ENCODE results near the gene ANO8.
A peak's percentile ranks its signal among the peaks of the same experiment; 100 is the strongest.

The ANO8 gene

GRCh38 chr19:17328517-17329365 lies 5.9 kb downstream of the ANO8 start:
- DNase-seq (ENCODE audit: low read depth in 2 of 2), result peak in 1 of 2 donors; percentile 56

GRCh38 chr19:17327654-17328516 lies 6.8 kb downstream of the ANO8 start:
- peak in 1 of 2 donors; percentile 51 for DNase-seq (ENCODE audit: low read depth in 2 of 2)

- DNase-seq (ENCODE audit: low read depth in 2 of 2), result no peak
Measured at GRCh38 chr19:17327068-17327653, 7.5 kb downstream of the ANO8 start.

- no peak for DNase-seq (ENCODE audit: low read depth in 2 of 2)
Measured at GRCh38 chr19:17326595-17326966, 8.1 kb downstream of the ANO8 start.

- DNase-seq (ENCODE audit: low read depth in 2 of 2), result no peak
Measured at GRCh38 chr19:17325881-17326594, 8.6 kb downstream of the ANO8 start.

GRCh38 chr19:17325133-17325532 lies 9.5 kb downstream of the ANO8 start:
- DNase-seq (ENCODE audit: low read depth in 2 of 2), result no peak

GRCh38 chr19:17324357-17325114 lies 10.1 kb downstream of the ANO8 start:
- DNase-seq (ENCODE audit: low read depth in 2 of 2), result no peak

GRCh38 chr19:17323964-17324332 lies 10.7 kb downstream of the ANO8 start:
- no peak for DNase-seq (ENCODE audit: low read depth in 2 of 2)

GRCh38 chr19:17323300-17323963 lies 11.2 kb downstream of the ANO8 start:
- no peak for DNase-seq (ENCODE audit: low read depth in 2 of 2)

- no peak for DNase-seq (ENCODE audit: low read depth in 2 of 2)
Measured at GRCh38 chr19:17322854-17323253, 11.8 kb downstream of the ANO8 start.

GRCh38 chr19:17321655-17322489 lies 12.8 kb downstream of the ANO8 start:
- DNase-seq (ENCODE audit: low read depth in 2 of 2), result no peak

- DNase-seq (ENCODE audit: low read depth in 2 of 2), result no peak
Measured at GRCh38 chr19:17320435-17320834, 14.2 kb downstream of the ANO8 start.

- no peak for DNase-seq (ENCODE audit: low read depth in 2 of 2)
Measured at GRCh38 chr19:17319473-17320238, 15.0 kb downstream of the ANO8 start.

- no peak for DNase-seq (ENCODE audit: low read depth in 2 of 2)
Measured at GRCh38 chr19:17318966-17319365, 15.7 kb downstream of the ANO8 start.

GRCh38 chr19:17314007-17314593 lies 20.6 kb downstream of the ANO8 start:
- DNase-seq (ENCODE audit: low read depth in 2 of 2), result no peak

GRCh38 chr19:17312189-17313113 lies 22.2 kb downstream of the ANO8 start:
- DNase-seq (ENCODE audit: low read depth in 2 of 2), result no peak

GRCh38 chr19:17311455-17312188 lies 23.0 kb downstream of the ANO8 start:
- DNase-seq (ENCODE audit: low read depth in 2 of 2), result no peak

All from stimulated activated CD8-positive, alpha-beta memory T cell treated with anti-CD3 and anti-CD28 coated beads, Interleukin-7, amount 100 ng/mL, for 4 hours (primary cell).